SU-DHL-6 (cell line): ENCODE results near the gene AGBL4.

ENCODE experiments used
- CTCF ChIP-seq: fragments of 200-600 bp; sonication (generic); IDR thresholded peaks from one replicate; pipeline ENCODE4 v1.5.1; 2017; ENCODE audit warnings: antibody characterized with exemption, mild to moderate bottlenecking, low read length, moderate library complexity; ENCODE audit not compliant: insufficient read depth, poor library complexity, severe bottlenecking
- EZH2phosphoT487 ChIP-seq: fragments of 200-600 bp; sonication (generic), shearing (Covaris generic); conservative IDR thresholded peaks from 2 replicates; pipeline ENCODE4 v1.6.1; 2018; ENCODE audit warnings: mild to moderate bottlenecking, antibody characterized with exemption, low read length, moderate library complexity, mixed read lengths

- no peak for TF ChIP-seq CTCF
- no peak for TF ChIP-seq EZH2phosphoT487
Measured at GRCh38 chr1:49824261-49824660, 199.5 kb downstream of the AGBL4 start.
